HG02763 (cell line): Measurements from ENCODE around the gene SPANXN3.
"Not testable (repeated sequence)": the region's sequence is repeated elsewhere in the genome, so short reads cannot be mapped to it uniquely, and the experiment has no call there.

ENCODE experiments used
- ATAC-seq: cut with Tn5 transposase; IDR thresholded peaks from one replicate; pipeline ENCODE4 v1.9.1; 2021; ENCODE audit warnings: mild to moderate bottlenecking, moderate library complexity; ENCODE audit not compliant: unreplicated experiment

Gene SPANXN3, protein sequence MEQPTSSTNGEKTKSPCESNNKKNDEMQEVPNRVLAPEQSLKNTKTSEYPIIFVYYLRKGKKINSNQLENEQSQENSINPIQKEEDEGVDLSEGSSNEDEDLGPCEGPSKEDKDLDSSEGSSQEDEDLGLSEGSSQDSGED

DNA sequence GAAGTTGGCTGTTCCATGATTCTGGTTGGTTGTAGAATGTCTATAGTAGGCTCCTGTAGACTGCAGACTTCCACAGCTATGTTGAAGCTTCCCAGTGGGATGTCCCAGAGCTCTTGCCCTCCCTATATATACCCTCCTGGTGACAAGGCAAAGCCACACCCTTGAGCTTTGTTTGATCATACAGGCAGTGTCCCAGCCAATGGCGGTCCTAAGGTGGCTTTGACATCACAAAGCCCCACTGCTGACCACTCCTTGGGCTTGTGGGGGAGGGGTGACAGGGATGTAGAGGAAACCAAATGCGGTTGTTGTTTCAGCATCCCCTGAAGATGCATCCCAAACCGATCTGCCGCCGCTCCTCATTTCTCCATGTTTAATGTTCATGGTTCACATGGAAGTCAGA is at the start of gene SPANXN3:
Gene SPANXN3 (minus strand): TSS at position 101 of the 400 bp plus-strand sequence. CDS start 84 bp downstream, at position 17.
- not testable (repeated sequence) for ATAC-seq

GRCh38 chrX:143536176-143536575 is 18.9 kb upstream of the SPANXN3 start:
- ATAC-seq, result no peak

DNA sequence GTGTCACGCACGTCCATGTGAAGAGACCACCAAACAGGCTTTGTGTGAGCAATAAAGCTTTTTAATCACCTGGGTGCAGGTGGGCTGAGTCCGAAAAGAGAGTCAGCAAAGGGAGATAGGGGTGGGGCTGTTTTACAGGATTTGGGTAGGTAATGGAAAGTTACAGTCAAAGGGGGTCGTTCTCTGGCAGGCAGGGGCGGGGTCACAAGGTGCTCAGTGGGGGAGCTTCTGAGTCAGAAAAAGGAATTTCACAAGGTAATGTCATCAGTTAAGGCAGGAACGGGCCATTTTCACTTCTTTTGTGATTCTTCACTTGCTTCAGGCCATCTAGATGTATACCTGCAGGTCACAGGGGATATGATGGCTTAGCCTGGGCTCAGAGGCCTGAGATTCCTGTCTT is 15.1 kb downstream of the SPANXN3 start:
- not testable (repeated sequence) for ATAC-seq

DNA sequence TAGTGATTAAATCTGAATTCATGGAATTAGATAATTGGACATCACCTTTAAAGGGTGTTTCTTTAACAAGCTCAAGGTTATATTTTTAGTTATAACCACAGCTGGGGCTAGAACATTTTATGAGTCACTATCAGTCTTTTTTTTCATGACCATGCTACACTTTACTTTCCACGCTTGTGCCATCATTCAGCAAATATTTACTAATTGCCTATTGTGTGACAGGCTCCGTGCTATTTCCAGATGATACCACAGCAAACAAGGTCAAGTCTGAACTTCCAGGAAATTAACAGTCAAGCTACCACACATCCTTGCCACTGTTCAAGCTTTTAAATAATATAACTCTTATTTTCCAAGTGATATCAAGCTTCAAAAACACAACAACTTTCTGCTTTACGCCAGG is 16.5 kb downstream of the SPANXN3 start:
- ATAC-seq, result no peak

GRCh38 chrX:143486105-143486504 is 31.2 kb downstream of the SPANXN3 start:
- no peak for ATAC-seq

DNA sequence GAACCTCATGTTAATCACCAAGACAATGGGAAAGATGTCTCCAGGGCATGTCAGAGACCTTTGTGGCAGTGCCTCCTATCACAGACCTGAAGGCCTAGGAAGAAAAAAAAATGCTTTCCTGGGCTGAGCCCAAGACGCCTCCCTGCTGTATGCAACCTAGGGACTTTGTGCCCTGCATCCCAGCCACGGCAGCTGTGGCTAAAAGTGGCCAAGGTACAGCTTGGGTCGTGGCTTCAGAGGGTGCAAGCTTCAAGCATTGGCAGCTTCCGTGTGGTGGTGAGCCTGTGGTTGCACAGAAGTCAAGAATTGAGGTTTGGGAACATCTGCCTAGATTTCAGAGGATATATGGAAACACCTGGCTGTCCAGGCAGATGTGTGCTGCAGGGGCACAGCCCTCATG is 40.5 kb downstream of the SPANXN3 start:
- ATAC-seq, result no peak

- no peak for ATAC-seq
Observed at GRCh38 chrX:143472347-143472938, 44.8 kb downstream of the SPANXN3 start.

DNA sequence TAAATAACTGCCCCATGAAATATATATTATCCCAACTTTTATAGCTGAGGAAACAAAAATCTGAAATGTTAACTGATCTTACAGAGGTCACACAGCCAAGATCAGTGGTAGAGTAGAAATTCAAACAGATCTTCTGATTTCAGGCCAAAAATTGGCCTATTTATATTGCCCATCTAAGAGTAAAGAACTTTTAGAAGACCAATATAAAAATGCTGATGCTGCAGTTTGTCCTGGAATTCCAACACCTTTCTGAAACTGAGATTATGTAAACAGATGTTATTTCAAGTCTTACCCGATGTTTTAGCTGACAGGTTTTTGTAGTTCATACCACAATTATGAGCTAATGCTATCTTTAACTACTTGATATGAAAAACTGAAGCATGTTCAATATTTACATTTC is 51.1 kb downstream of the SPANXN3 start:
- no peak for ATAC-seq

DNA sequence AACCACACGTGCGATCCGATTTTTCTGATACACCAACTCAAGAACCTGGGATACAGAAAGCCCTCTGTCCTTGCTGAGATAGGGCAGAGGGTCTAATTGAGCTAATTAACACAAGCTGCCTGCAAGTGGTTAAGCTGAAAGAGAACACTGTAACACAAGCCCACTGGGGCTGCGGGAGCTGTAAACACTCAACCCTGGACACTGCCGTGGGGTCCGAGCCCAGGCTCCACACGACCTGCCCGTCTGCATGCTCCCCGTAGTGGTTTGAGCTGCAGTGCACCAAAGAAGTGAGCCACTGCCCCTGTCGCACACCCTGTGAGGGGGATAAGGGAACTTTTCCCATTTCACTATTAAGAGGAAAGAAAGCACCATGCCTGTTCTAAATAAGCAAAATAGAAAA is 54.6 kb downstream of the SPANXN3 start:
- ATAC-seq, result no peak

DNA sequence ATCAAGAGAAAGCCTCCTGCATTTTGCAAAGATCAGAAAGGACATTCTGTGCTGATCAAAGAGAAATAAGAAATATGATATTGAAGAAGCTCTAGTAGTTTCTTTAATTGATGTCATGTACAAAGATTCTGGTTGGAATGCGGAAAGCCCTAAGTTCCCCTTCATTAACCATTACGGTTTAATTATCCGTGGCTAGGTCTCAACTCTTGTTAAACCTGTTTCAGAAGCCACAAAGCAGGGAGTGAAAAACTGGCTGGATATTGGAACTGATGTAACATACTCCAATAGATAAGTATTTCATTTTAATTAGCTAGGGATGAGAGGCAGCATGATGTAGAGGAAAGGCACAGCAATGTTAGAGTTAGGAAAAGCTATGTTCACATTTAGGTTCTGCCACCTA is 55.7 kb downstream of the SPANXN3 start:
- no peak for ATAC-seq
